ENCODE data around the gene CX3CR1.

CX3CR1 gene

GRCh38 chr3:39216176-39216790, 63.6 kb downstream of the CX3CR1 start:
- Histone ChIP-seq H3K9ac (ENCODE audit: low read length) (peak overlapping the region; percentile 82), H3K4me2 (ENCODE audit: low read depth, low read length) (peak overlapping the region; percentile 81)

GRCh38 chr3:39213613-39214012, 66.2 kb downstream of the CX3CR1 start:
- Histone ChIP-seq H3K36me3 (replicated peaks; ENCODE audit: insufficient read depth, low read length) (no peaks in the 10 kb centered on the region), H3K27me3 (replicated peaks; ENCODE audit: insufficient read depth, low read length) (no peaks in the 10 kb centered on the region), H3K9ac (ENCODE audit: low read length) (no peak overlapping the region), H3K9me2 (replicated peaks; ENCODE audit: insufficient read depth, low read length) (no peaks in the 10 kb centered on the region), H3K79me2 (ENCODE audit: low read length) (no peaks in the 10 kb centered on the region), H3K4me3 (ENCODE audit: low read length) (no peak overlapping the region), H3K4me1 (ENCODE audit: low read length) (peaks cover 59% of the 10 kb centered on the region), H3K9me3 (replicated peaks; ENCODE audit: insufficient read depth, low read length) (no peaks in the 10 kb centered on the region), H3K4me2 (ENCODE audit: low read depth, low read length) (no peak overlapping the region), H3F3A (ENCODE audit: insufficient read depth, low read length) (peaks cover 28% of the 10 kb centered on the region), H4K20me1 (ENCODE audit: insufficient read depth, low read length) (no peaks in the 10 kb centered on the region), H3K27ac (ENCODE audit: low read length) (no peak overlapping the region), H2AFZ (ENCODE audit: low read length) (no peak overlapping the region)
- TF ChIP-seq EZH2phosphoT487 (IDR thresholded peaks at IDR 0.05; ENCODE audit: low read length) (no peak), EZH2 (optimal IDR thresholded peaks at IDR 0.05; ENCODE audit: low read depth, low read length) (no peak)
- TF ChIP-seq, protein P1, sequence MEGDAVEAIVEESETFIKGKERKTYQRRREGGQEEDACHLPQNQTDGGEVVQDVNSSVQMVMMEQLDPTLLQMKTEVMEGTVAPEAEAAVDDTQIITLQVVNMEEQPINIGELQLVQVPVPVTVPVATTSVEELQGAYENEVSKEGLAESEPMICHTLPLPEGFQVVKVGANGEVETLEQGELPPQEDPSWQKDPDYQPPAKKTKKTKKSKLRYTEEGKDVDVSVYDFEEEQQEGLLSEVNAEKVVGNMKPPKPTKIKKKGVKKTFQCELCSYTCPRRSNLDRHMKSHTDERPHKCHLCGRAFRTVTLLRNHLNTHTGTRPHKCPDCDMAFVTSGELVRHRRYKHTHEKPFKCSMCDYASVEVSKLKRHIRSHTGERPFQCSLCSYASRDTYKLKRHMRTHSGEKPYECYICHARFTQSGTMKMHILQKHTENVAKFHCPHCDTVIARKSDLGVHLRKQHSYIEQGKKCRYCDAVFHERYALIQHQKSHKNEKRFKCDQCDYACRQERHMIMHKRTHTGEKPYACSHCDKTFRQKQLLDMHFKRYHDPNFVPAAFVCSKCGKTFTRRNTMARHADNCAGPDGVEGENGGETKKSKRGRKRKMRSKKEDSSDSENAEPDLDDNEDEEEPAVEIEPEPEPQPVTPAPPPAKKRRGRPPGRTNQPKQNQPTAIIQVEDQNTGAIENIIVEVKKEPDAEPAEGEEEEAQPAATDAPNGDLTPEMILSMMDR (IDR thresholded peaks at IDR 0.05; ENCODE audit: low read length): no peak
- DNase-seq: no peak

More at GRCh38 chr3:39216176-39216790, 63.6 kb downstream of the CX3CR1 start:
- no peaks in the 10 kb centered on the region for H3K9me3 ChIP-seq (replicated peaks; ENCODE audit: insufficient read depth, low read length)
- peaks cover 48% of the 10 kb centered on the region for H3F3A ChIP-seq (ENCODE audit: insufficient read depth, low read length)
- H3K4me3 ChIP-seq (ENCODE audit: low read length): peak overlapping the region; percentile 42
- H3K36me3 ChIP-seq (replicated peaks; ENCODE audit: insufficient read depth, low read length): no peaks in the 10 kb centered on the region
- DNase-seq: peak; percentile 96
- H3K27me3 ChIP-seq (replicated peaks; ENCODE audit: insufficient read depth, low read length): no peaks in the 10 kb centered on the region
- no peaks in the 10 kb centered on the region for H4K20me1 ChIP-seq (ENCODE audit: insufficient read depth, low read length)
- peaks cover 63% of the 10 kb centered on the region for H3K4me1 ChIP-seq (ENCODE audit: low read length)
- no peak for TF ChIP-seq EZH2phosphoT487 (IDR thresholded peaks at IDR 0.05; ENCODE audit: low read length)
- TF ChIP-seq, protein P1 (IDR thresholded peaks at IDR 0.05; ENCODE audit: low read length): no peak
- TF ChIP-seq EZH2 (optimal IDR thresholded peaks at IDR 0.05; ENCODE audit: low read depth, low read length): no peak
- no peaks in the 10 kb centered on the region for H3K9me2 ChIP-seq (replicated peaks; ENCODE audit: insufficient read depth, low read length)
- H2AFZ ChIP-seq (ENCODE audit: low read length): 0 out of 2 replicates have a peak overlapping the region, but pooled peaks have one; percentile 42
- peak overlapping the region; percentile 99 for H3K27ac ChIP-seq (ENCODE audit: low read length)
- no peaks in the 10 kb centered on the region for H3K79me2 ChIP-seq (ENCODE audit: low read length)
